ENCODE measurements around the gene PRR33. TPM values are rescaled to one million over a fixed set of nuclear protein-coding genes. Genes with fewer than 3 reads are reported as not detected.

Gene PRR33
- total RNA-seq, 4 donors from 2014 or later: not detected

DNA sequence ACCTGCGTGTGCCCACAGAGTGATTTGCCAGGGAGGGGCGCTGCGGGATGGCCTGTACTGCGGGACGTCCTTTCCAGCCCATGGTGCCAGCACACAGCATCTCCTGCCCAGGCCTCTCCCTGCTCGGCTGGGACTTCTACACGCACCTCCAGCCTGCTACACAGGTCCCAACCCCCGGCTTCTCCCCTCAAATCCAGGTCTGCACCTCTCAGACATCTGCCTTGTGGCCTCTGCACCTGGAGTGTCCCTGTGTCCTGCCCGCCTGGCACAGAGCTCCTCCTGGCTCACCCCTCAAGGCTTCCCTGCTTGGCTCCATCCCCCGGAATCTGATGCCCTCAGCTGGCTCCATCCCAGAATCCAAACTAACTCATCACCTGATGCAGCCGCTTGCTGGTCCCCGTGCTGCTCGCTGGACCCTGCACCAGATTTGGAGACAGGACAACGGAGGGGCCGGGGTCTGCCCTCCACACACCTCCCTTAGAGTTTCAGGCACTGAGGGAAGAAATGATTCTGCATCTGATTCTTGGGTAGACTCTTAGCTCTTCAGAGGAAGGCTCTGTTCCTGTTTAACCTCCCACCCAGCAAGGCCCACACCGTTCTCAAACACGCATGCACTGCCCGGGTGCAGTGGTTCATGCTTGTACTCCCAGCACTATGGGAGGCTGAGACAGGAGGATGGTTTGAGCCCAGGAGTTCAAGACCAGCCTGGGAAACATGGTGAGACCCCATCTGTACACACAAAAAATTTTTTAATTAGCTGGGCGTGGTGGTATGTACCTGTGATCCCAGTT, 42.9 kb downstream of the PRR33 start:
- TF ChIP-seq, protein P1, sequence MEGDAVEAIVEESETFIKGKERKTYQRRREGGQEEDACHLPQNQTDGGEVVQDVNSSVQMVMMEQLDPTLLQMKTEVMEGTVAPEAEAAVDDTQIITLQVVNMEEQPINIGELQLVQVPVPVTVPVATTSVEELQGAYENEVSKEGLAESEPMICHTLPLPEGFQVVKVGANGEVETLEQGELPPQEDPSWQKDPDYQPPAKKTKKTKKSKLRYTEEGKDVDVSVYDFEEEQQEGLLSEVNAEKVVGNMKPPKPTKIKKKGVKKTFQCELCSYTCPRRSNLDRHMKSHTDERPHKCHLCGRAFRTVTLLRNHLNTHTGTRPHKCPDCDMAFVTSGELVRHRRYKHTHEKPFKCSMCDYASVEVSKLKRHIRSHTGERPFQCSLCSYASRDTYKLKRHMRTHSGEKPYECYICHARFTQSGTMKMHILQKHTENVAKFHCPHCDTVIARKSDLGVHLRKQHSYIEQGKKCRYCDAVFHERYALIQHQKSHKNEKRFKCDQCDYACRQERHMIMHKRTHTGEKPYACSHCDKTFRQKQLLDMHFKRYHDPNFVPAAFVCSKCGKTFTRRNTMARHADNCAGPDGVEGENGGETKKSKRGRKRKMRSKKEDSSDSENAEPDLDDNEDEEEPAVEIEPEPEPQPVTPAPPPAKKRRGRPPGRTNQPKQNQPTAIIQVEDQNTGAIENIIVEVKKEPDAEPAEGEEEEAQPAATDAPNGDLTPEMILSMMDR (IDR thresholded peaks at IDR 0.05): no peak
- TF ChIP-seq EP300 (IDR thresholded peaks at IDR 0.05) (no peak), POLR2A (IDR thresholded peaks at IDR 0.05; ENCODE audit: low read depth) (no peak), POLR2AphosphoS5 (IDR thresholded peaks at IDR 0.05) (no peak)
- intact Hi-C loops (cut with DNase I): no loop called here
- no peak for DNase-seq (ENCODE audit: extremely low spot score)
- Histone ChIP-seq H3K27me3 (no peaks in the 10 kb centered on the region), H3K27ac (replicated peaks in 1 of 4) (no peak overlapping the region), H3K4me3 (no peak overlapping the region), H3K9me3 (no peaks in the 10 kb centered on the region), H3K36me3 (no peaks in the 10 kb centered on the region), H3K4me1 (peaks cover 11 to 18% (median 16%) of the 10 kb centered on the region in 4 donors)
- WGBS: 94% methylated on average over 14 of the region's 19 CpGs

DNA sequence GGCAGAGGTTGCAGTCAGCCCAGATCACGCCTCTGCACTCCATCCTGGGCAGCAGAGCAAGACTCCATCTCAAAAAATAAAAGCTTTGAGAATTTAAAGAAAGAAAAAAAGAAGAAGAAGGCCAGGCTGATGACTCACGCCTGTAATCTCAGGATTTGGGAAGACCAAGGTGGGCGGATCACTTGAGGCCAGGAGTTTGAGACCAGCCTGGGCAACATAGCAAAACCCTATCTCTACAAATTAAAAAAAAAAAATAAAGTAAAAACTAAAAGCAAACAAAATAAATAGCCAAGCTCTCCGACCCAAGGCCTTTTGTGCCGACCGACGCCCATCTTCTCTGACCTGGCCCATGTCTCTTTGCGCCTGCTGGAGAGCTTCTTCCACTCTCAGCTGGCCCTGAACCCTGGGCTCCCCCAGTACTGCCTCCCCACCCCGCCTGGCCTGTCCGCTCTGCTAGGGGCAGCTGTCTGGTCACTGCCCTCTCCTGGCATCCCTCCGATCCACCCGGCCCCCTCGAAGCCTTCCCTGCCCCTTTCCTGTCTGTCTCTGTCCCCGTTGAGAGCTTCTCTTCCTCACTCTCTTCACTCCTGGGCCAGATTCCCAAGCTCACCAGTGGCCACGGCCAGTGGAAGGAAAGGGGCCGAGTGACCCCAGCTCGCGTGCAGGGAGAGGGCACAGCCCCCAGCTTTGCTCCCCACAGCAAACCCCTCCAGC, 43.6 kb downstream of the PRR33 start:
- no peak overlapping the region for H3K4me3 ChIP-seq
- intact Hi-C loops (cut with DNase I): no loop called here
- H3K36me3 ChIP-seq: no peaks in the 10 kb centered on the region
- H3K4me1 ChIP-seq: peaks cover 13 to 20% (median 17%) of the 10 kb centered on the region in 4 donors
- H3K9me3 ChIP-seq: no peaks in the 10 kb centered on the region
- H3K27me3 ChIP-seq: no peaks in the 10 kb centered on the region
- H3K27ac ChIP-seq (replicated peaks in 1 of 4): no peak overlapping the region
- TF ChIP-seq POLR2A (IDR thresholded peaks at IDR 0.05; ENCODE audit: low read depth): no peak
- TF ChIP-seq POLR2AphosphoS5 (IDR thresholded peaks at IDR 0.05): no peak
- no peak for TF ChIP-seq EP300 (IDR thresholded peaks at IDR 0.05)
- TF ChIP-seq, protein P1 (IDR thresholded peaks at IDR 0.05): no peak
- DNase-seq (ENCODE audit: extremely low spot score): no peak
- 84% methylated on average over 17 of the region's 18 CpGs for WGBS

DNA sequence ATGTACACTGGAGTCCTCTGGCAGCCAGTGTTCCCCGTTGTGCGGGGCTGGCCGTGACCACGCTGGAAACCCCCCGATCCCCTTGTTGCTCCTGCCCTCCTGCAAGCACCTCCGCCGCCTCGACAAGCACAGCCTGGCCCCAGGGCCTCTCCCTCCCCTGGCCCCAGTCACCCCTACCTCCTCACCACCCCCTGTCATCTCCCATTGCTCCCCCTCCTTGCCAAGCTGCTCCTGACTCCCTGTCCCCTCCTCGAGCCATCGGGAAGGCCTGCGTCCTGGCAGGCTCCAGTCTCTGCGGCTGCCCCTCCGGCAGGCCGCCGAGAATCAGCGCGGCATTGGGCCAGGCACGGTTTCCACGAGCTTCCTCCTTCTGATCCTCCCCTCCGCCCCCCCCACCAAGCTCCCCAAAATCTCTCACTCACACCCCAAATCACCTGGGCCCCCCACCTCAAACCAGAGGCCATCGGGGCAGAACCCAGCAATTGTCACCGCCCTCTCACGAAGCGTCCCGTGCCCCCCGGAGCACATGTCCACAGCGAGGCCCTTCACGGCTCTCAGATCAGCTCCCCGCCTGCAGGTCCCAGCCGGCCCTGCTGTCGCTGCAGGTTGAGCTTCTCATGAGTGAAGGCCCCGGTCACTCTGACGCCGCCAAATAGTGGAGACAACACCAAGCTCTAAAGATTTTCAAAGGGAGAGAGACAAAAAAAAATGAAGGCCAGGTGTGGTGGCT, 44.5 kb downstream of the PRR33 start:
- no peak overlapping the region for H3K27ac ChIP-seq (replicated peaks in 1 of 4)
- H3K27me3 ChIP-seq: no peaks in the 10 kb centered on the region
- H3K36me3 ChIP-seq: no peaks in the 10 kb centered on the region
- intact Hi-C loops (cut with DNase I): no loop called here
- H3K4me3 ChIP-seq: no peak overlapping the region
- H3K4me1 ChIP-seq: peaks cover 13 to 20% (median 17%) of the 10 kb centered on the region in 4 donors
- no peak for DNase-seq (ENCODE audit: extremely low spot score)
- H3K9me3 ChIP-seq: no peaks in the 10 kb centered on the region
- TF ChIP-seq, protein P1 (IDR thresholded peaks at IDR 0.05): no peak
- TF ChIP-seq POLR2AphosphoS5 (IDR thresholded peaks at IDR 0.05): no peak
- no peak for TF ChIP-seq POLR2A (IDR thresholded peaks at IDR 0.05; ENCODE audit: low read depth)
- no peak for TF ChIP-seq EP300 (IDR thresholded peaks at IDR 0.05)
- WGBS: 91% methylated on average over 34 of the region's 34 CpGs

DNA sequence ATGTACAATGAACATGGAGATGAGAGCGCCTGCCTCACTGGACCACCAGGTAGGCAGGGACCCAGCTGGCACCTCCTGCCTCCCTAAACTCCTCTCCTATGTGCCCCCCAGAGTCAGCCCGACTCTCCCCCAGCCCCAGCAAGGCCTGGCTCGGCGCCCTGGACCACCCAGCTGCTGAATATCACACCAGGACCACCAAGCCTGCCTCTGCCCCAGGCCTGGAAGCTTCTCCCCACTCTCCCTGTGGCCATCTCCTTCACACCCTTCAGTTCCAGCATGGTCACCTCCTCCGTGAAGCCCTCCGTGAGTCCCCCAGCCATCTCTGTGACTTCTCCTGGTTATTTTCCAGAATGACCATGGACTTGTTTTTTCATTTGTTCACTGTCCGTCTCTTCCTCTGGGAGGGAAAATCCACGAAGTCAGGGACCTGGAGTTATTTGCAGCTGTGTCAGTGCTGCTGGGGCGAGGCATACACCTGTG, 45.2 kb downstream of the PRR33 start:
- Histone ChIP-seq H3K27ac (replicated peaks in 1 of 4) (no peak overlapping the region), H3K4me3 (no peak overlapping the region), H3K4me1 (peaks cover 13 to 20% (median 17%) of the 10 kb centered on the region in 4 donors), H3K9me3 (no peaks in the 10 kb centered on the region), H3K36me3 (no peaks in the 10 kb centered on the region), H3K27me3 (no peaks in the 10 kb centered on the region)
- TF ChIP-seq POLR2A (IDR thresholded peaks at IDR 0.05; ENCODE audit: low read depth): no peak
- TF ChIP-seq, protein P1 (IDR thresholded peaks at IDR 0.05): no peak
- TF ChIP-seq POLR2AphosphoS5 (IDR thresholded peaks at IDR 0.05): no peak
- no peak for TF ChIP-seq EP300 (IDR thresholded peaks at IDR 0.05)
- 90% methylated on average over 9 of the region's 9 CpGs for WGBS
- no peak for DNase-seq (ENCODE audit: extremely low spot score)
- intact Hi-C loops (cut with DNase I): no loop called here

Data from esophagus muscularis mucosa (tissue), 4 donors.